KOPT-K1 (cell line): ENCODE measurements around the gene ANKRD53.

ENCODE experiments used
- H3K27ac ChIP-seq: fragments of 200-600 bp; sonication (generic); 2 replicates; pipeline ENCODE4 v1.5.1; 2016; ENCODE audit warnings: antibody characterized with exemption, mild to moderate bottlenecking, low read depth, low read length; ENCODE audit not compliant: poor library complexity, severe bottlenecking
- H3K36me3 ChIP-seq: fragments of 200-600 bp; sonication (generic); 2 replicates; pipeline ENCODE4 v1.5.1; 2017; ENCODE audit warnings: antibody characterized with exemption, mild to moderate bottlenecking, low read length, moderate library complexity; ENCODE audit not compliant: insufficient read depth
- H3K9me3 ChIP-seq: fragments of 200-600 bp; sonication (generic); 2 replicates; pipeline ENCODE4 v1.5.1; 2017; ENCODE audit warnings: antibody characterized with exemption, low read length, mild to moderate bottlenecking; ENCODE audit not compliant: insufficient read depth, poor library complexity, severe bottlenecking

Gene ANKRD53

DNA sequence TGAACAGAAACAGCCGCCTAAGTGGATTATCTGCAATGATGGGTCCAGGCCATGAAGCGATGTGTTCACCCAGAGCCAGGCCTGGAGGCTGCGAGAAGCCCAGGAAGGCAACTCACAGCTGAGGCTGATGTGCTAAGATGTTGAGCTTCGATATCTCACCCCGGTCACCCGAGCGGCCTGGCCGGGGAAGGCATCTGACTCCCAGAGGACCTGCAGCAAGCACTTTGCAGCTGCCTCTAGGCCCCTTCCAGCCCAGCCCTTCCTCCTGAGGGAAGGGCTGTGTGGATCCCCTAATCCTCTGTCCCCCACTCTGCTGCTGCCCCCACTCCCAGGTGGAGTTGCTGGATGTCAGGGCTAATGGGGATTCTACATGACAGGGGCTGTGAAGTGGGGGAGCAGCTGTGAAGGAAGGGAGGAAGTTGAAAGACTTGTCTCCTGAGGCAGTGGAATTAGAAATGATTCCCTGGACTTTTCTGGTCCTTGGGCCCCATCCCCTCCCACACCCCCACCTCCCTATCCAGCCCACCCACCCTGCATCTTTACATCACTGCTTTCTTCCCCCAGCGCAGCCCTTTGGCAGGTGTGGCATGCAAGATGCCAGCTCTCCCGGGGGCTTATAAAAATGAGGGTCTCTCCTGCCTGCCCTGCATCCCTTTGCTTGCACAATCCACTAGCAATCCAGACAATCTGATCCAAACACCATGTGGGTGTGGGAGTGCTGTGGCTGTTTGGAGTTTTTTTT, 38.4 kb upstream of the ANKRD53 start:
- H3K36me3 ChIP-seq, result no peaks in the 10 kb centered on the region
- H3K9me3 ChIP-seq, result no peaks in the 10 kb centered on the region
- H3K27ac ChIP-seq, result no peak overlapping the region

DNA sequence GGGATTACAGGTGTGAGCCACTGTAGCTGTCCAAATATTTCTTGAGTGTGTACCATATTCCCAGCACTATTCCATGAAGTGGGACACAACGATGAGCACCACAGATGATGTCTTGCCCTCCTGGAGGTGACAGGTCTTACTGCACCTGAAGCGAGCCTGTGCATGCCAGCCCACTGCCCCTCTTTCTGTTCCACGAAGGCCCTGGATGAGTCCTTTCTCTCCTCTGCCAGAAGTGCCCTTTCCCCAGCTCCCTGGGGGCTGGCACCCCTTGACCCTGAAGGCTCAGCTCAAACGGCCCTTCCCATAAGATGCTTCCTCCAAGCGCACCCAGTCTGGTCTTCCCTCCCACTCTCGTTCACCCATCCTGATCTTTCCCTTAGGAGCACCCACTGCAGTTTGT, 37.2 kb upstream of the ANKRD53 start:
- Histone ChIP-seq H3K9me3 (no peaks in the 10 kb centered on the region), H3K36me3 (no peaks in the 10 kb centered on the region), H3K27ac (no peak overlapping the region)

DNA sequence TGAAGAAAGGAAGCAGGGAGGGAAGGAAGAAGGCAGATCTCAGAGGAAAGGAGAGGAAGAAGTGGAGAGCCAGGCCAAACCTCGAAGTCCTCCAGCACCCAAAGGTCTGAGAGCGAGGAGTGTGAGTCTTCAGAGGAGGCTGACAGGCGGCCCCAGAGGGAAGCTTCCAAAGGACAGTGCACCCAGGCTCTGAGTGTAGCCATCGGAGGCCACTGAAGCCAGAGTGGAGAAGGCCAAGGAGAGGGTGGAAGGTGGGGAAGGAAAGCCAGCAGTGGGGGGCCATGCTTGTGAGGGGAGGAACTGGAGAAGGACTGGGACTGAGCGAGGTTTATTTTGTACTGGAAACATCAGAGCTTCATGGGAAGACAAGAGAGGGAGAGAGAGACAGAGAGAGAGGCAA, 36.7 kb upstream of the ANKRD53 start:
- H3K36me3 ChIP-seq, result no peaks in the 10 kb centered on the region
- no peaks in the 10 kb centered on the region for H3K9me3 ChIP-seq
- no peak overlapping the region for H3K27ac ChIP-seq

DNA sequence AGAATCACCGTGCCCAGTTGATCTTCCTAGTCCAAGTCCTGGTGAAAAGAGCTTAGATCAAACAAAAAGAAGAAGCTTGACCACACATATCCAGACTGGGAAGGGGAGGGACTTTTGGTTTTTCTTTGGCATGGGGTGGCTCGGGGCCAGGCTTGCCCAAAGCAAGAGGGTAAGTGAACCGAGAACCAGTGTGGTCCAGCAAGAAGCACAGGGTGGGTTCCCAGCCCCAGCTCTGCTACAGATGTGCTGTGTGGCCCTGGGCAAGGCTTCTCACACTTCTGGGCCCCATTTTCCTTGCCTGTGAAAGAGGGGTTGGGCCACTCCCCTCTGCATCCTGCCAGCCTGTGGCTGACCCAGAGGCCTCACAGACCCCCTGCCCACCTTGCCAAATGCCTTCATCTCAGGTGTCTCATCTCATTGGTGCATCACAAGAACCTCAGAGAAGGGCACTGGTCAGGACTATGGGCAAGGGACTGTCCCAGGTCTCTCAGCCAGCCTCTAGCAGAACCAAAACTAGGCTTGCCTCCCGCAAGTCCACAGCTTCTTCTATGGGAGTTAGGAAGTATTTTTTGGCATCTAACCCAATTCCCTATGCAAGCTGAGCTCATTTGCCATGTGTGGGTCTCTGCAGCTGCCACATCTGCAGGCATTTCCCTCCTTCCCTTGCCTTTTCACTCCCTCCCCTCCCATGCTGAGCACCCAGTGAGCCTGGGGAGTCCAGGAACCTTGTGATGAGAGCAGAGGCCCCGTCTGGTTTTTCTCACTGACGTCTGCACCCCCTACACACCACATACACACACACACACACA, 35.8 kb upstream of the ANKRD53 start:
- Histone ChIP-seq H3K9me3 (no peaks in the 10 kb centered on the region), H3K27ac (no peak overlapping the region), H3K36me3 (no peaks in the 10 kb centered on the region)

DNA sequence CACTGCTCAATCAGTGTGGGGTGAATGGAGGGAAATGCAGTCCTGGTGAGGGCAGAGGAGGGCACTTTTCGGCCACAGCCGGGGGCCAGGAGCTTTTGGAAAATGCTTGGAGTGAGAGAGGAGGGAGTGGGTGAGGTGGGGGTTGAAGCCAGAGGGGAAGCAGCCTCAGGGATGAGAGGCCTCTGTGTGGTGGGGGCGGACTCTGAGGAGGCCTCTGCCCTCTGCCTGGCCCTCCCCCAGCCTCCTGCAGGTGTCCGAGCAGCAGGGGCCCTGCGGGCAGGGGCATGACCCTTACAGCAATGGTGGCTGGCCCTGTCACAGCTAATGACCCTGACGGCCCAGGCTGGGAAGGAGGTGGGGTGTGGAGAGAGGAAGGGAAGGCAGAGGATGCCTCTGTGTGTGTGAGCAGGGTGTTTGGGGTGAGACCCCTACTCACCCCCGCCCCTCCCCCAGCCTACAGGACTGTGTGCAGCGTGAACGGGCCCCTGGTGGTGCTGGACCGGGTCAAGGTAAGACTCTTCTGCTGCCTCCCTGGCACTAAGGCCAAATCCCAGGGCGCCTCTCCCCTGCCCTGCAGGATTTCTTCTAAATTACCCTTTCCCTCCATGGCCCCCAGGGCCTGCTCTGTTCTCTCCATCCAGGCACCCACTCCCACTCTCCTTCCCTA, 35.1 kb upstream of the ANKRD53 start:
- H3K27ac ChIP-seq, result no peak overlapping the region
- no peaks in the 10 kb centered on the region for H3K9me3 ChIP-seq
- no peaks in the 10 kb centered on the region for H3K36me3 ChIP-seq

DNA sequence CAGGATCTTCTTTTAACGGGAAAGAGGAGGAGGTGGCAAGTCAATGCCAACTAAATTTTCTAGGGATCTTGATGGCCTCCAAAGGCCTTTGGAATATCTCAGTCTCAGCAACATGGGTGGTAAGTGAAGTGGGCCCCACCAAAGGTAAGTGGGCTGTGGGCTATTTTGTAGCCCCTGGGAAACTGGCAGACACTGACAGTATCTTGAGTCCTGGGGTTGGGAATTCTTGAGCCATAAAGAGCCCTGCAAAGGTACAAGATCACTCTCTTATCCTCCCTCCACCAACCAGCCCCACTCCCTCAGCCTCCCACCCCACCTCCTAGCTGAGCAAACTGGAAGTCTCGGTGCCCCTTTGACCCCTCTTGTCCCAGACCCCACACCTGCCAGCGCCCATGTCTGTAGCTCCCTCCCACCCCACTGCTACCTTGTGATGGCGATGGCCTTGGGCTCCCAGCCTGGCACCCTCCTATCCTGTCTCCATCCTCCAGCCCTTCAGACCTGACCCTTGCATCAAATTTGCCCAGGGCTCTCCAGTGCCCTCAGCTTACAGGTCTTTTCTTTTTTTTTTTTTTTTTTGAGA, 34.2 kb upstream of the ANKRD53 start:
- H3K27ac ChIP-seq, result no peak overlapping the region
- H3K9me3 ChIP-seq, result no peaks in the 10 kb centered on the region
- no peaks in the 10 kb centered on the region for H3K36me3 ChIP-seq

DNA sequence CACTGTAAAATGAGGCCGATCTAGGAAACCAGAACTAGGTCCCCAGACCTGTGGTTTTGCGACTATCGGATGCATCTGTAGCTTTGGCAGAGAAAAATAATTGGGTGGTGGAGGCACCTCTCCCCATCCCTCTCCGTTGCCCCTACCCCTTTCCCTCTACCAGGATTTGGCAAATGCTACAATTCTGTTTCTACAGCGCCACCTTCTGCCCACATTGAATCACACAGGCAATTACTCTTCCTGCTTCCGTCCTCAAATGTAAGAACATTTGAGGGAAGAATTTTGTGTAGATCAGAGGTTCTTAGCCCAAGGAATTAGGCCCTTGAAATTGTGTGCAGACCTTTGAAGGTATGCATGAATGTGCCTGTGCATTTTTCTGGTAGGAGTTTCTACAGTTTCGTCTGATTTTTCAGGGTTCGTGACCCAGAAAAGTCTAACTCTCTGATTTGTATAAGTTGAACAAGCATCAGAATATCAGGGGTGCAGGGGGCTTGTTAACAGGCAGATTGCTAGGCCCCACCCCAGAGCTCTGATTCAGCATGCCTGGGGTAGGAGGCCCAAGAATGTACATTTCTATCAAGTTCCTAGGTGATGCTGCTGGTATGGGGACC, 31.5 kb upstream of the ANKRD53 start:
- Histone ChIP-seq H3K36me3 (no peaks in the 10 kb centered on the region), H3K9me3 (no peaks in the 10 kb centered on the region), H3K27ac (no peak overlapping the region)

DNA sequence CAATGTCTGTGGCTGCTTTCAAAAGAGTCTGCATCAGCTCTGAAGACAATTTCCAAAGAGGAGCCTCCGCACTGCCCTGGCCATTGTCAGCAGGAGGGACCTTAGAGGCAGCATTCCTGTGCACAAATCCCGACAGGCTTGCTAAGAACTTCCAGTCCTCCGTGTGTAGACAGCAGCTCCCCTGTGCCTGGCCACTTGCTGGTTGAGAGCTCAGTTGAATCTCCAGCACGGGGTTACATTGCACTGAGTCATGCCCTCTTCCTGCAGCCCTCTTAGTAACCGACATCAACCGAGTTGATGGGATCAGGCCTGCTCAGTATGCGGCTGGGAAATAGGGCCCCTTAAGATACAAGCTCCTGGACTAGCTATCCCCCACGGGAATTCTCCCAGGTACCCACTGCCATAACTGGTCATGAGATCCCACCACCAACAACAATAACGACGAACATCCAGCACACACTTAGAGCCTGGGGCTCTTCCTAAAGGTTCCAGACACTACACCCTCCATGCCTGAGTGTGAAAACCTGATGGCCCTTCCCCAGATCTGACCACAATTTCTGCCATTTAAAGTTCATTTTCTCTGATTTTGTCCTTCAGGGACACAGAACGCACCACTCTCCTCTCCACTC, 30.8 kb upstream of the ANKRD53 start:
- no peaks in the 10 kb centered on the region for H3K36me3 ChIP-seq
- no peaks in the 10 kb centered on the region for H3K9me3 ChIP-seq
- H3K27ac ChIP-seq, result no peak overlapping the region

DNA sequence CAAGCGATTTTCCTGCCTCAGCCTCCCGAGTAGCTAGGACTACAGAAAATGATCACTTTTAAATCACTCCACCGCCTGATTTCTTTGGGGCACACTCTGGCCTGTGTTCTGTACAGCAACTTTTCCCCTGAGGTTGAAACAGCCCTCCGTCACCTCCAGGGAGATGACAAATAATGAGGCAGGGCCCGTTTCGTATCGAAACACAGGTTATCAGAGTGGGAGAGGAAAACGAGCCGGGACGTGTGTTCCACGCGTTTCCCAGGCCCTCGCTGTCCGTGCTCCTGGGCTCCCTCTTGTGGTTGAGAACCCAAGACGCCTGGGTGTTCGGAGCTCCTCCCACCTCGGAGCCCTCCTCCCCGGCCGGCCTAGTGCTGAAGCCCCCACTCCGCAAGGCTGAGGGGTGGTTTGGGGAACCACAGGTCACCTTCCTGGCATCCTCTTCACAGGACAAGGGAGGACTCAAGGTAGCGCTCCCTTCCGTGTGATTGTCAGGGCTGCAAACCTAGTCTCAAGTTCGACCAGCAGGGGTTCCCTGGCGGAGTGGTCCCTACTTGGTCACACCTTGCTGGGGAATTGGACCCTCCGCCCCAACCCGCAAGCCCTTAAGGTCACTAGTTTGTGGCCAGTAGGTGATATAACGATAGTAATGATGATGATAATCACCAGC, 30.0 kb upstream of the ANKRD53 start:
- H3K36me3 ChIP-seq, result no peaks in the 10 kb centered on the region
- no peaks in the 10 kb centered on the region for H3K9me3 ChIP-seq
- H3K27ac ChIP-seq, result no peak overlapping the region

DNA sequence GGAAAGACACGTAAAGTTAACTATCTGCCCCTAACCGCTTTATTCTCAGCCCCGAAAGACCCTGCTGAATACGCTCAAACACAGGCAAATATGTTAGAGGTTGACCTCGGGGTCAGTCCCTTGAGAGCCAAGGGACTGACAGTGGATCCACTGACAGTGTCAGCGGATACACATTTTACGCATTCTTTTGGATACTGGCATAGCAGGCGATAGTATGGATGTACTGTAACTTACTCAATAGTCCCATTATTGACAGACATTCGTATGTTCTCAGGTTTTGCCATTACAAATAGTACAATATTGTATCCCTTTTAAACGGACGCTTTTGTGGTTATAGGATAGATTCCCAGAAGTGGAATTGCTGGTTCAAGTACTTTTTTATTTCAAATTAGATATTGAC, 29.3 kb upstream of the ANKRD53 start:
- H3K9me3 ChIP-seq, result no peaks in the 10 kb centered on the region
- no peak overlapping the region for H3K27ac ChIP-seq
- H3K36me3 ChIP-seq, result no peaks in the 10 kb centered on the region

DNA sequence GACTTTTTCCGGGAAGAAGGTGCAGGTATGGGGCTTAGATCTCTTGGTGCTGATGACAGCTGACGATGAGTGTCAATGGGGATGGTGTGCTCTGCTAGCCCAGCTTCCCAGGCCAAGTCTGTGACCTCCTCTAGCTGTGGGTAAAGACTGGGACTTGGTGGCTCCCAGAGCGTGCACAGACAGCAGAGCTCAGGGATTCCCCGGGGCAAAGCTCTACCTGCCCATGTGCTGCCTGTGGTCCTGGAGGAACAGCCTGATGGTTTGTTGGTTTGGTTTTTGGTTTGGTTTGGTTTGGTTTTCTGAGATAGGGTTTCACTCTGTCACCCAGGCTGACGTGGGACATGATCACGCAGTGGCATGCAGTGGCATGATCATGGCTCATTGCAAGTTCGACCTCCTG, 23.5 kb upstream of the ANKRD53 start:
- Histone ChIP-seq H3K9me3 (no peaks in the 10 kb centered on the region), H3K36me3 (no peaks in the 10 kb centered on the region), H3K27ac (no peak overlapping the region)

DNA sequence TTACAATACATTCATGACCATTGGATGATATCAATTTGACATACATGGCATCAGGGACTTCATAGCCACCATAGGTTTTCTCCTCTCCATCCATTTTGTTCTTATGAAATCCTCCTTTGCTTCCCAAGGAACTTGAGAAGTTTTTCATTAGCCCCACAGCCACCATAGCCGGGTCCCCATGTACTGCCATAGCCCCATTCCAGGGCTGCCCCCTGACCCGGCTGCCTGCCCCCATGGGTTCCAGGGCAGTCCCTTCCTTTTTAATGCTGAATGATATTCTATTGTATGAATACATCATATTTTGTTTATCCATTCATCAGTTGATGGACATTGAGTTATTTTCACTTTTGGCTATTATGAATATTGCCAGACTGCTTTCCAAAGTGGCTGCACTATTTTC, 22.3 kb upstream of the ANKRD53 start:
- no peak overlapping the region for H3K27ac ChIP-seq
- H3K36me3 ChIP-seq, result no peaks in the 10 kb centered on the region
- H3K9me3 ChIP-seq, result no peaks in the 10 kb centered on the region

DNA sequence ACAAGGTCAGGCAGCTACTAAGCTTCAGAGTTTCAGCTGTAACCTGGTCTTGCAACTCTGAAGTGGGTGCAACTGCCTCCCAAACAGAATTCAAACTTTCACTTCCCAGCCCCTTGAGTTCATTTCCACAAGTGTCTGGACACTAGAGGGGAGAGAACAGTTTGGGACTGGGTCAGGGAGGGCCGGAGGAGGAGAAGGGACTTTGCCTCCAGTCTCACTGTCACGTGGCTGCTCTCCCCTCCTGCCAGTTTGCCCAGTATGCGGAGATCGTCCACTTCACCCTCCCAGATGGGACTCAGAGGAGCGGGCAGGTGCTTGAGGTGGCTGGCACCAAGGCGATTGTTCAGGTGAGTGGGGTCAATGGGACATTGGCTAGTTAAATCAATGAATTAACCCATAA, 20.6 kb upstream of the ANKRD53 start:
- Histone ChIP-seq H3K27ac (no peak overlapping the region), H3K36me3 (no peaks in the 10 kb centered on the region), H3K9me3 (no peaks in the 10 kb centered on the region)

DNA sequence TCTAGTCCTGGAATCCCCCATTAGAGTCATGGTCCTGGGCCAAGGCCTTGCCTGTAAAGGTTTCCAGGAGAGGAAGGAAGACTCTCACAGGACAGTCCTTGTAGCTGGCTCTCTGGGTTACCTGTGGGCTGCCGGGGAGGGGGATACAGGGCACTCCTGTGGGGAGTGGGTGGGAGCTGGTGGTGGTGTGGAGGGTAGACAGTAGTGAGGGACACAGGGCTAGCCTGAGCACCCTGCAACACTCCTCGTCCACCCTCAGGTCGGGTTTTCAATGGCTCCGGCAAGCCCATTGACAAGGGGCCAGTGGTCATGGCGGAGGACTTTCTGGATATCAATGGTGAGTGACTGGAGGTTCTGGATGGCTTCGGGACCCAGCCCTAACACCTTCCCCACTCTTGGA, 19.7 kb upstream of the ANKRD53 start:
- Histone ChIP-seq H3K36me3 (no peaks in the 10 kb centered on the region), H3K27ac (no peak overlapping the region), H3K9me3 (no peaks in the 10 kb centered on the region)
